HG03439 (cell line): ENCODE measurements around the gene VPS37C.
"Not testable (repeated sequence)": the region's sequence is repeated elsewhere in the genome, so short reads cannot be mapped to it uniquely, and the experiment has no call there.

Experiments
- ATAC-seq: cut with Tn5 transposase; IDR thresholded peaks from one replicate; pipeline ENCODE4 v1.9.1; 2021; ENCODE audit warnings: mild to moderate bottlenecking, moderate library complexity; ENCODE audit not compliant: unreplicated experiment

The VPS37C gene

DNA sequence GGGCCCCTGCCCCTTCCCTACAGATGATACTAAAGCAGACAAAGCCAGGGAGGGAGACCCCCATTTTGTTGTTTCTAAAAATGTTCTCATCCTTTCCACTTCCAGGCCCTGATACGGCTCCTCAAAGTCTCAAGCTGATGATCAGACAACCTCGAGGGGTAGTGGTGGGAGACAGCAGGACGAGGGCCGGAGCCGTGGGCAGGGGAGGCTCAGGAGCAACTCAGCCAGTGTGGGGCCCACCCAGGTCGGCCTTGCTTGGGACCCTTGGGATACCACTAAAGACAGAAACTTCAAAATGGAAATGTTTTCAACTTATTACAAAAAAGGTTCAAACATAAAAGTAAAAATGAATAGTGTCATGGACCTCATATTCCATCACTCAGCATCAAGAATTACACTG is 15.2 kb upstream of the VPS37C start:
- no peak for ATAC-seq

DNA sequence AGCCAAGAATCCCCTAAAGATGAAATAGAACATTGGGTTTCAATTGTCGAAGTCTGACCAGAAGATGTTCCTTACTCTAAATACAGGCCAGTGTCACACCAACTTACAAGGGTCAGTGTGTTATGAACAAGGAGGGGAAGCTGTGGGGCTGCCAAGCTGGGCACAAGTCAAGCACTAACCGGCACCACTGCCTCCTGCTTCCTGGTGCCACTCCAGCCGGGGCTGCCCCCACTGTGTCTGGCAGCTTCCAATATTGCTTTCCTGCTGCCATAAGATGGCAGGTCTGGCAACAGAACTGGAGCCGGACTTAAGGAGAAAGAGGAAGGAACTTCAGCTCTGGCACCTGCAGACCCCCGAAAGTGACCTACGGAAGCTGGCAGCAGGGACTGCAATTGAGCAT is 13.7 kb upstream of the VPS37C start:
- ATAC-seq: no peak

DNA sequence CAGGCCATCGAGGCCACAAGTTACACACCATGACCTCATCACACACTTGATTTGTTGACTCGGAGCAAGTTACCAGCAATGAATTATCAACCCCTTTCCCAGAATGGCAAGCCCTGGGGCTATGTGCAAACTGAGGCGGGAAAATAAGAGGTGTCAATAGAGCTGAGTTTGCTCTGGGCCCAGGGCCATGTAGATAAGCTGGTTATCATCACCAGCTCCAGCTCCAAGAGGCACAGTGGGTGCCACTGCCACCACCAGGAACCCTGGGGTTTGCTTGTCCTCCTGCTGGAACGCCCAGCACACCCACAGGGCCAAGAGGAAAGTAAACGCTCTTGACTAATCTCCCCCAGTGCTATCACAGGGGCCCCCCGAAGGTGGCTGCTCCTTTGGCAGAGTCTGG is 13.0 kb upstream of the VPS37C start:
- ATAC-seq: no peak

GRCh38 chr11:61173456-61173855 is 12.2 kb upstream of the VPS37C start:
- ATAC-seq: no peak

DNA sequence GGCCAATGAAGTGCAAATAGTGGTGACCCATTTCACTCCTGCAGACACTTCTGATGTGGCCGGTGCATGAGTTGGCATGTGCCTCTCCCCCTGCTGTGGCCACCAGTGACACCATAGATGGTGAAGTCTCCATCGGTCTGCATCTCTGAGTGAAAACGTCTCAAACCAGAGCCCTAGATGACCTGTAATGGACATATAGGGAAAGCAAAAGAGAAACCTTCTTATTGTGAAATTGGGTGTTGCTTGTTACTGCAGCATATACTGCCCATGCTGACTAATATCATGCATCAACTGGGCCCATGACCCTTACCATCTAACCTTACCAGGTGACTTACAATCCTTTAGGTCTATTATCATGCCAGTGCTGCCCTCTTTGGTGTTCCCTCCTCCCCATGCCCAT is 11.7 kb upstream of the VPS37C start:
- ATAC-seq: no peak

DNA sequence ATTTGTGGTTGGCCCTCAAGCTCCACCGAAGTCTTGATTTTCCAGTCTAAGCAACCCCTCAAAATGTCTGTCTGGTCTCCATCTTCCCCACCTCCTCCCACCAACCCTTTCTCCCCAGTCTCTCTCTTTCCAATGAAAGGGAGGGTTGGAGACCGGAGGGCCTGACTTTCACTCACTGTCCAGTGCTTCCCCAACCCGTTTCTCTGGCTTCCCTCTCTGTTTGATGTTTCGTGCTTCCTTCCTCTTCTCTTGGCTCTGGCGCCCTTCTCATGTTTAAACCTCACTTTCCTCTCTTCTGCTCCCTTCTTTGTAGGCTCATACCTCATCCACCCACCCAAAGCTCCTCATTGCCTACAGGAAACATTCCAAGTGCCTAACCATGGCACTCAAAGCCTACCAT is 11.1 kb upstream of the VPS37C start:
- ATAC-seq: no peak

DNA sequence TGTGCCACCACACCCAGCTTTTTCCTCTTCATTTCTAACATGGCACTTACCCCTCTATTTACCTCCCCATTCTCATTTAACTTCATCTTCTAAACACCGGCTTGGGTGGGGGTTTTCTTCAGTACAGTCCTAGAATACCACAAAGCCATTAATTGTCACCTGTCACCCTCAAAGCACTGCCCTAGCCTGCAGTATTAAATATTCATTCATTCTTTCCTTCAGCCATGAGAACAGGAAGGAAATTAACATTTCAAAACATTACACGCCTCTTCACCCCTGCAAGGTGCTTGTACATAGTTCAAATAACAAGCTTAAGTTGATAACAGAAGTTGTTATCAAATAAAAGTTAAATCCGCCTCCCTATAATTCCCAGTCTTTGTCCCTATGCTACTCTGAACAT is 10.7 kb upstream of the VPS37C start:
- ATAC-seq: no peak

- ATAC-seq: no peak
Observed at GRCh38 chr11:61170566-61170965, 9.3 kb upstream of the VPS37C start.

- no peak for ATAC-seq
Observed at GRCh38 chr11:61168800-61169199, 7.6 kb upstream of the VPS37C start.

GRCh38 chr11:61168042-61168688 is 6.9 kb upstream of the VPS37C start:
- no peak for ATAC-seq

GRCh38 chr11:61166331-61166730 is 5.1 kb upstream of the VPS37C start:
- ATAC-seq: not testable (repeated sequence)

- not testable (repeated sequence) for ATAC-seq
Observed at GRCh38 chr11:61165785-61166184, 4.6 kb upstream of the VPS37C start.

DNA sequence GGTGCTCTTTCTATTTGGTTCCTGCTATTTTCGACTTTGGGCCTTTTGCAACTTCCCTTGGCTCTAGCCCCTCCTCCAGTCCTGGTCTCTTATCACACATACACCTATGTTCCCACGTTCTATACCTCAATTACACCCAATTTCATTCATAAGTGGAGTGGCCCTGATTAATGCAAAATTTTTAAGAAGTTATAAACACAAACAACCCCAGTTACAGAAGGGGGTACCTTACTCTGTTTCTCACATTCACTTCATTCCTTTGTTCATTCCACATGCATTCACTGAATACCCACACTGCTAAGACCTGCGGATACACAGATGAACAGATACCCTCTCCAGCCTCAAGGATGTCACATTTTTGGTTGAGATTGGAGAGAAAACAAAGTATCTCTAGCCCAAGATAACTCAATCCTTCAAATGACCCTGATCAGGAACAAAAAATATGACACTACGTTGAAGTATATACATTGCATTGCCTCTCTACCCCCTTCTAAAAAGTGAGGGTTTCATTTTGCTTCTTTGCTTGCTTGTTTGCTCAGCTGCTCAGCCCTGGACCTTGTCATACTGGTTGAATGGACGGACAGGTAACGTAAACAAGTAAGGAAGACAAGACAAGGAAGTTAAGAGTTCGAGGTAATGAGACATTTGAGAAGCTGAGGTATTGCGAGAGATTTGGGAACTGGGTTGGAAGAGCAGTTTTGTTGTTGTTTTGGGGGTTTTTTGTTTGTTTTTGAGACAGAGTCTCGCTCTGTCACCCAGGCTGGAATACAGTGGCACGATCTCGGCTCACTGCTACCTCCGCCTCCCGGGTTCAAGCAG is 3.6 kb upstream of the VPS37C start:
- ATAC-seq: no peak

- no peak for ATAC-seq
Observed at GRCh38 chr11:61163714-61164605, 2.7 kb upstream of the VPS37C start.

DNA sequence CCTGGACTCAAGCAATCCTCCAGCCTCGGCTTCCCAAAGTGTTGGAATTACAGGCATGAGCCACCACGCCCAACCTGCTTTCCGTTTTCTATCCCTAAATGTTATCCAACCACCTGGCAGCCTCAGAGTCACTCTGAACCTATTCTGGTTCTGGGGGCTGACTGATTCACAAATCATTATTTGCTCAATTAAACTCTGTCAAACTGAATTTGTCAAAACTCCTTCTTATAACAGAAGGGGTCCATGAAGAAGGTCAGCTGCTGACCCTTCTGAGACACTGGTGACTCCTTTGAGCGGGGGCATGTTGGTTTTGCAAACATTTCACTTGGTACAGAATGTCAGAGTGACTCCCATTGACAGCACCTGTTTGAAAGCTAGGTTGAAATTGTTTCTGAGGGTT is 1.8 kb upstream of the VPS37C start:
- ATAC-seq: no peak

DNA sequence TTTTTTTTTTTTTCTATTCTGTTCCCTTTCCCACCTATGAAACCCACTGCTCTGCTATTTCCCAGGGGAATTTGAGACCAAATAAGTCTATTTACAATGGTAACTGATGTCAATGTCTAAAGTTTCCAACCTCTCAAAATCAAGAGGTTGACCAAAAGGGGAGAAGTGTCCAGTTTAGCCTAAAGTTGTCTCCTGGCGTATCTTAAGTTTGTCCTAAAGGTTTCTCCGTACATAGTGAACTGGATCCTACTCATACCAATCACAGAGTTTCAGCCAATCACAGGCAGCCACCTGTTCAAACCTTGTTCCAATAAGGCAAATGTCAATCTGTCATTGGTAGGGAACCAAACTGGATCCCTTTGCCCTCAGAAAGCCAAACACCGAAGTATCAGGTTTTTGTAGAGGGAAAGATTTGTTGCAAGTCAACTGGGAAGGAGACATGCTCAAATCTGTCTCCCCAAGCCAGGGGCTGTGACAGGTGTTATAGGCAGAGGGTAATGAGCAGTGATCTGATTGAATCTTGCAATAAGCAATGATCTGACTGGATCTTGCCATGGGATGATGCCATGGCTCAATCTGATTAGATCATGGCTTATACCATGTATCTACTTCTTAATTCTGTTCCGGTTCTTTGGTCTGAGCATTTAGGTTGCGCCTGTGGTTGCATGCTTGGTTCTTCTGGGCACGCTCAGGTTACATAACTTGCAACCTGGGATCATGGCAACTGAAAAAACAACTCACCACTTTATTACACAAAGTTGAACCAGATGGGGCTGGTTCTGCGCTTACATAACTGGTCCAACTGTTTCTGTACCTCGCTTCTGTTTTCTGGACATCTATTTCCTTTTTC is 1.1 kb upstream of the VPS37C start:
- ATAC-seq: no peak

DNA sequence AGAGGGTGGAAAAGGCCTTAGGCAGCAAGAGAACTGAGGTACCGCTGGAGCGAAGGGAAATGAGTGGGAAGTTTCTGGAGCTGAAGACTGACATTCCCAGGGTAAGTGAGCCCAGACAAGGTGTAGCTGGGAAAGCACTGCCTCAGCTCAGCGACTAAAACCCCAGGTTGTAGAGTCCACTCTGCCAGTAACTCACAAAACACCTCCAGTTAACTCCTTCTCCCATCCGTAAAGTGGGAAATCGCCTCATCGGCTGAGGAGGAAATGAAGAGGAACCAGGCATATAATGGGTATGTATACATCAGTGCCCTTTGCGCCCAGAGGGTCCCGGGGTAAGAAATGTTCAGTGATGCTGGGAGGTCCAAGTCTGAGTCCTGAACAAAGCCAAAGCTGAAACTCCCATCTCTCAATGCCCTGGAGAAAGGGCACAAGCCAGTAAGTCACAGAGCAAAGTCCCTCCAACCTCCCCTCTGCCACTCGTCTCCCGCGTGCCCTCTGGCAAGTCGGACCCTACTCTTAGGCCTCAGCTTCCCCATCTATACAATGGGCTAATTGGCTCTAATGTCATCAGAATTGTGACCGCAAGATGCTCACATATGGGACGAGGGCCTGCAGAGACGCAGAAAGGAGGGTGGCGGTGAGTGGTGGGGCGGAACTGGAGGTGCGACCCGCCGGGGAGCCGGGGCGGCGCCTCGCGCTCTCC is 588 bp downstream of the VPS37C start:
- no peak for ATAC-seq

- no peak for ATAC-seq
Observed at GRCh38 chr11:61158691-61159381, 2.4 kb downstream of the VPS37C start.

DNA sequence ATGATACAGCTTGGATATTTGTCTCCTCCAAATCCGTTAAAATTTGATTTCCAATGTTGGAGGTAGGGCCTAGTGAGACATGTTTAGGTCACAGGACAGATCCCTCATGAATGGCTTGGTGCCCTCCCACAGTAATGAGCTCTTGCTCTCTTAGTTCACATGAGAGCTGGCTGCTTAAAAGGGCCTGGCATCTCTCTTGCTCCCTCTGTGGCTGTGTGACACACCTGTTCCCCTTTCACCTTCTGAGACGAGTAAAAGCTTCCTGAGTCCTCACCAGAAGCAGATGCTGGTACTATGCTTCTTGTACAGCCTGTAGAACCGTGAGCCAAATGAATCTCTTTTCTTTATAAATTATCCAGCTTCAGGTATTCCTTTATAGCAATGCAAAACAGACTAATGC is 3.5 kb downstream of the VPS37C start:
- no peak for ATAC-seq
